SW480 (cell line): ENCODE measurements around the gene CTNNA2.

Experiments
- DNase-seq: peaks from one replicate; pipeline ENCODE4 v3.0.0-alpha.2; 2016; ENCODE audit warnings: low spot score

The CTNNA2 gene

GRCh38 chr2:80496346-80496745 lies 983.5 kb downstream of the CTNNA2 start:
- no peak for DNase-seq

- DNase-seq = peak; percentile 68
These were observed 983.9 kb downstream of the CTNNA2 start for GRCh38 chr2:80496775-80497174.

- peak; percentile 46 for DNase-seq
These were observed 986.2 kb downstream of the CTNNA2 start for GRCh38 chr2:80499095-80499494.

- DNase-seq = no peak
These were observed 989.2 kb downstream of the CTNNA2 start for GRCh38 chr2:80501874-80502624.

DNA sequence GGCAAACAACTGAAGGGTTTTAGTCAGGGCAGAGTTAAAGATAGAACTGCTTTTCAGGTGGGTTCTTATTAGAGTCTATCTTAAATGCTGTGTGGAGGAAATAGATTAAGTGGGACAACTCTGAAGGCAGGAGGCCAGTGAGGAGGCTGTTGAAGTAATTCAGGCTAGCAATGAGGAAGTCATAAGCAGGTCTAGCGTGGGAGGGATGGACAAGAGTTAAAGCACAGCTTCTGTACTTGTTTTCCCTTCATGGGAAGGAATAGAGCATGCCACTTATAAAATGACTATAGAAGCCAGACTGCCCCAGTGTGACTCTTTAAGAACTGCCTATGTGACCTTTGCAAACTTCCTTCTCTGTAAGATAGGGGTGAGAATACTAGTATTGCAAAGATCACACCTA lies 993.7 kb downstream of the CTNNA2 start:
- DNase-seq = no peak

DNA sequence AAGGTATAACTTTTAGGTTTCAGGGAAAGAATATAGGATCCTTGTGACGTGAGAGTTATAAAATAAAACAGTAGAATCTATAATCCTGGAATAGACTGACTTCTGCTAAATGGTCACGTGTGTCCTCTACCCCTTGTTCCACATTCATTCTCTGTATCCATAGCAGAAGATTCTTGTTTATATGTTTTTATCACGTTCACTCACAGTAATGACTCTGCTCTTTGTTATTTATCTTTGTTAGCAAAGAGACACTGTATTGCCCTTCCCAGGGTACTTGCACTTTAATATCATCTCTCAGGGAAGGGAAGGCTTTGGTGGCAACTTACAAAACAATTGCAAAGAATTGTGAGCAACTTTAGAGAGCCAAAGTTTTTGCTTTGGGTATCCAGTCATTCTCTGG lies 997.9 kb downstream of the CTNNA2 start:
- DNase-seq = no peak

DNA sequence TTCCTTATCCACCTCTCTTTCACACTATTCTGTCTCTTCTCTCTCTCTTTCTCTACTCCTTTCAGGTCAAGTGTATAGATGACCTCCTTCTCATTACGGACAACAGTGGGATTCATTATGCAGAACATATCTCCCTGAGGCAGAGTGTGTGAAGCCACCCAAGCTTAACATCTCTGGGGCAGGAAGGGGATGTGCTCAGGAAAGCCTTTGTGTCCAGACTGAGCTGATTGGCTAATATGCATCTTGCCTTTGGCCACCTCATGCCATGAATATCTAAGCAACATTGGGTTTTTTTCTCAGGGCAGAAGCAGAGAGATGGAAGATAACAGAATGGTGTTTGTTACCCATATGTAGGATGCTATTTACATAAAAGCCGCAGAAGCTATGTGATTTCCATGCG lies 1003.1 kb downstream of the CTNNA2 start:
- DNase-seq = no peak

DNA sequence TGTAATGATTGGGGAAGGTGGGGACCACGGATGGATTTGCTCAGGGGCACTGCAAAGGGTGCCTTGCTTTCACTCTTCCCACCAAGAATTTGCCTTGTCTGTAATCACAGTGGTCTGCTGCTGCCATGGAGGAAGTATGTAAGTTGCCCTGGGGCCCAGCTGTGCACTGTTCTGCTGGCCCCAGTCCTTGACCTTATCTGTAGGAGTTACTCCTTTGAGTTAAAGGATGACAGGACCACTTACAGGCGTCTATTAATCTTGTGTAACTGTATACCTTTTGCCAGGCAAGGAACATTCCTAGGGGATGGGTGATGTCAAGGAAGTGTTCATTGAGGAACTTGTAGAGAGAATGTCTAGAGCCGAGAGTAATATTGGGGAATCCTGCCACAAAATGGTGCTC lies 1004.5 kb downstream of the CTNNA2 start:
- no peak for DNase-seq

DNA sequence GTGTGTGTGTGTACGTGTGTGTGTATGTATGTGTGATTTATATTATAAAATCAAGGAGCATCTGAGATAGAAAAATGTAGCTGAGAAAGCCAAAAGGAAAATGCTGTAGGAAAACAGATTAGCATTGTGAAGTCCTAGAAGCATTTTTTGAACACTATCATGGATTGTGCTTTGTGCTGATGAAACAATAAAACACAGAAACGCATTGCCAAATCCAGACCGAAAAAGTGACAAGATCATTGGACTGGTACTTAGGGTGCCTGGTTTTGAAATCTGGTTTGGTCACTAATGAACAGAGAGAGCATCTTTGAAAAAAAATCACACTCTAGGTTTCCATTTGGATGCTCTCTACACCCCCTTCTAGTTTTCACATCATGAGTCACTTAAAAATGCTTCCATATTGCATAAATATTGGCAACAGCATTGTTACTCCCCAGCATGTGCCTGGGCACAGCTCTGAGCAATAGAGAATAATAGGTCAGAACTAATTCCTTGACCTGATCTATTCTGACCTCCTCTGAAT lies 1006.3 kb downstream of the CTNNA2 start:
- no peak for DNase-seq

GRCh38 chr2:80519699-80520291 lies 1006.9 kb downstream of the CTNNA2 start:
- no peak for DNase-seq

DNA sequence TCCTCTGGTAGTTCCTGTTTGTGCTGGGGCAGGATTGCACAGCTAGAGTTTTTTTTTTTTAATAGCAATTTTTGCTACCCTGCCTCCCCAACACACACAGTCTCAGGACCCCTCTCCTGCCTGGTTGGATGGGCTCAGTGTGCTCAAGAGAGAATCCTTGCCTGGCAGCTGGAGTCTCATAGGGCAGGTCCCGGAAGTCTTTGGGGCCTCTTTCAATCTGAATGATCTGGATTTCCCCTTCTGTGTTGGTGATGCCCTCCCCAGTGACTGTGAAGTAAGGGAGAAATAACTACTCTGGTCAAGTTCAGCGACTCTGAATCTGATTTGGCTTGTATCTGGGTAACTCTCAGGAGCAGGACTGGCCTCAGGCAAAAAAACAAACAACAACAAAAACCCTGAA lies 1012.3 kb downstream of the CTNNA2 start:
- no peak for DNase-seq

DNA sequence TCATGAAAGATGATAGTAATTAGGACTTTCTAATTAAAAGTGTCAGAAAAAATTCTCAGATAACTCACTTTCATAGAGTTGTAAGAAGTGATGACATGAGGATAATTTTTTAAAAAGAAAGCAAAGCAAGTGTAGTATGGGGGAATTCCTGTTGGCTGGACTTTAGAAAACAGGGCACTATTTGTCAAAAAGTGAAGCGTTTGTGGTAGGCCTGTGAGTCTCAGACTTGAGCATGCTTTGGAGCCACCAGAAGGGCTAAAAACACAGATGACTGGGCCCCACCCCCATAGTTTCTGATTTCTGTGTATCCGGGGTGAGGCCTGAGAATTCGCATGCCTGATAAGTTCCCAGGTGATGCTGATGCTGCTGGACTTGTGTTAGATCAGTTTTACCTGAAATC lies 1014.3 kb downstream of the CTNNA2 start:
- DNase-seq = no peak

GRCh38 chr2:80529466-80530165 lies 1016.8 kb downstream of the CTNNA2 start:
- no peak for DNase-seq

DNA sequence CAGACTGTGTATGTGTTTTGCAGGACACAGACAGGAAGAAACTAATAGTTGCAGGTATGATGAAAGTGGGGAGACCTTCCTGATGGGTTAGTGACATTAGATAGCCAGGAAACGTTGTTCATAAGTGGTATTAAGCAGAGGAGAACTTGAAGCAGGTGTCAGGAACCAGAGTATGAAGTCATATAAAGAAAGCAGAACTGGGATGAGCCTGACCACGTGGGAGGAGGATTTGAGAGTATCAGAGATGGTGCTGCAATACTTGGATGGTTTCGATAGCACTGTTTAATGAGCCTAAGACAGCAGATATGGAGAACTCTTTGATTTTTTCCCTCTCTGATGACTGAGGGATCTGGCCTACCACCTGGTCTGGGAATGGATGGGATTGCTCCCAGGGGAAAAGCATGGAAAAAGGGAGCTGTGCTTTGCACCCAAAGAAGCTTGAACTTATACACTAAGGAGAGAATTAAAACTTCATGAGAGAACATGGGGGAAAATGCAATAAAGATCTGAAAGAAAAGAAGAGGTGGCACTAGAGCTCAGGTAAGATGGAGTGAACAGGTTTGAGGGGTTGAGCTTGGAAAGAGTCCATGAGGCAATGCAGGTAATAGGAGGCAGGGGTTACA lies 1017.7 kb downstream of the CTNNA2 start:
- DNase-seq = no peak

GRCh38 chr2:80531319-80531718 lies 1018.5 kb downstream of the CTNNA2 start:
- no peak for DNase-seq

- no peak for DNase-seq
These were observed 1032.8 kb downstream of the CTNNA2 start for GRCh38 chr2:80545420-80546210.

GRCh38 chr2:80546766-80547165 lies 1033.9 kb downstream of the CTNNA2 start:
- DNase-seq = no peak

DNA sequence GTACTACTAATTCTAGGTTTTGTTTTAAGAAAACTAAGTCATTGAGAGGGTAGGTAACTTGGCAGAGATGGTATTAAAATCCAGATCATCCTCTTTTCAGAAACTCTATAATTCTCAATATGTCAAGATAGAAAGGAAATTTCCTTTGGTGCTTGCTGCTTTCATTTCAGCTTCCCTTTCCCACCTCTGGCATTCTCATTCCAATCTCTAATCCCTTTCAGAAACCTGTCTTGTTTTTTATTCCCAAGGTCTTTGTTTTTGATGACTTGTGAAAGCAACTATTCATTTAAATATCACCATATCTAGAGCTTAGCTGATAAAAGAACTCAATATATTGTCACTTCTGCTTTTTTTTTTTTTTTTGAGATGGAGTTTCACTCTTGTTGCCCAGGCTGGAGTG lies 1034.5 kb downstream of the CTNNA2 start:
- no peak for DNase-seq

- DNase-seq = no peak
These were observed 1035.6 kb downstream of the CTNNA2 start for GRCh38 chr2:80548469-80548868.

- DNase-seq = no peak
These were observed 1037.0 kb downstream of the CTNNA2 start for GRCh38 chr2:80549901-80550300.

- no peak for DNase-seq
These were observed 1047.5 kb downstream of the CTNNA2 start for GRCh38 chr2:80560326-80560725.

DNA sequence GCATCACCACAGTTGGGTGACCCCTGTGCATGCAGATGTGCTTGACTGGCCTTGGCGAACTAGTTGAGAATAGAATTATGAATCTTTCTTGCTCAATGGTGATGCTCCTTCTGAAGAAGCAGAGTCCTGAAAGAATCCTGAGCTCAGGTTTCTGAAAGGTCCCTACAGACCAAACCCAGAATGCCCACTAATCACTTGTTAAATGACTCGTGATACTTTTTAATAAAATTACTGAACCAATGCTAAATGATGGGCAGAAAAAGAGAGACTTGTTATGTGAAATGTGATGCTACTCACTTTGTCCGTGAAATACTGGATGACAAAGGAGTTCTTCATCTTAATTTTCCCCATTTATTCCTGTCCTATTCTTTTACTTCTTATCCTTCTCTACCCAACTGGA lies 1055.2 kb downstream of the CTNNA2 start:
- no peak for DNase-seq
